PC-3 (cell line): Measurements from ENCODE around the gene ADORA2A. TPM values are rescaled to one million over a fixed set of nuclear protein-coding genes. Genes with fewer than 3 reads are reported as not detected.

ENCODE experiments used
- ATAC-seq: fragments of 200-7000 bp; cut with Tn5 transposase; 2 replicates; pipeline ENCODE4 v1.9.1; 2020; ENCODE audit warnings: mild to moderate bottlenecking, moderate library complexity
- BruUV-seq: library from RNA; stranded (reverse); fragments of 400-500 nt; replicated peaks from 2 replicates; lab custom pipeline; 2021; lab: Mats Ljungman, UMichigan
- CTCF ChIA-PET: fragments of 300-600 bp; sonication (Branson Sonifier 250); formaldehyde crosslinking; loops from one replicate; lab custom pipeline; 2022; ENCODE audit warnings: antibody characterized with exemption; lab: Charles Lee
- POLR2A ChIA-PET: fragments of 300-600 bp; sonication (Branson Sonifier 250); formaldehyde crosslinking; loops from one replicate; lab custom pipeline; 2022; ENCODE audit warnings: antibody characterized with exemption; ENCODE audit not compliant: unreplicated experiment; lab: Charles Lee
- DNase-seq: peaks from one replicate; pipeline ENCODE4 v3.0.0-alpha.2; 2015
- H2AFZ ChIP-seq: fragments of 300-600 bp; sonication (generic); 2 replicates; pipeline ENCODE4 v1.6.0; 2016; ENCODE audit warnings: antibody characterized with exemption, low read length
- H3F3A ChIP-seq: fragments of 300-600 bp; sonication (generic); one replicate; pipeline ENCODE4 v1.6.0; 2017; ENCODE audit warnings: antibody characterized with exemption, low read length, control low read depth, mild to moderate bottlenecking; ENCODE audit not compliant: unreplicated experiment
- H3K27ac ChIP-seq: fragments of 300-600 bp; sonication (generic); 2 replicates; pipeline ENCODE4 v1.5.1; 2016; ENCODE audit warnings: mild to moderate bottlenecking, low read length
- H3K27me3 ChIP-seq: fragments of 300-600 bp; sonication (generic); 2 replicates; pipeline ENCODE4 v1.6.1; 2016; ENCODE audit warnings: low read length, mixed read lengths
- H3K36me3 ChIP-seq: fragments of 300-600 bp; sonication (generic); 2 replicates; pipeline ENCODE4 v1.6.1; 2016; ENCODE audit warnings: low read depth, mixed run types, low read length, mixed read lengths
- H3K4me1 ChIP-seq: fragments of 300-600 bp; sonication (generic); 2 replicates; pipeline ENCODE4 v1.5.1; 2016; ENCODE audit warnings: low read length; ENCODE audit not compliant: insufficient read depth
- H3K4me2 ChIP-seq: fragments of 300-600 bp; sonication (generic); 2 replicates; pipeline ENCODE4 v1.6.0; 2016; ENCODE audit warnings: low read length
- H3K4me3 ChIP-seq: fragments of 300-600 bp; sonication (generic); 2 replicates; pipeline ENCODE4 v1.5.1; 2016; ENCODE audit warnings: mild to moderate bottlenecking, low read length, mixed read lengths
- H3K79me2 ChIP-seq: fragments of 300-600 bp; sonication (generic); 2 replicates; pipeline ENCODE4 v1.6.1; 2017; ENCODE audit warnings: low read length, mixed read lengths
- H3K9ac ChIP-seq: fragments of 300-600 bp; sonication (generic); 2 replicates; pipeline ENCODE4 v1.6.0; 2016; ENCODE audit warnings: mild to moderate bottlenecking, low read length
- H3K9me2 ChIP-seq: fragments of 300-600 bp; sonication (generic); replicated peaks from 2 replicates; pipeline ENCODE4 v1.6.1; 2016; ENCODE audit warnings: mixed run types, low read length, mixed read lengths
- H3K9me3 ChIP-seq: fragments of 300-600 bp; sonication (generic); 2 replicates; pipeline ENCODE4 v1.6.1; 2016; ENCODE audit warnings: low read length, mixed read lengths
- H4K20me1 ChIP-seq: fragments of 300-600 bp; sonication (generic); 2 replicates; pipeline ENCODE4 v1.6.1; 2016; ENCODE audit warnings: low read length, mixed read lengths
- CTCF ChIP-seq: fragments of 300-600 bp; sonication (generic); conservative IDR thresholded peaks from 2 replicates; pipeline ENCODE4 v1.5.1; 2017; ENCODE audit warnings: antibody characterized with exemption, low read depth, mild to moderate bottlenecking, low read length
- EZH2 ChIP-seq: fragments of 300-600 bp; sonication (generic); IDR thresholded peaks from one replicate; pipeline ENCODE4 v1.6.1; 2017; ENCODE audit warnings: antibody characterized with exemption, mild to moderate bottlenecking, low read length; ENCODE audit not compliant: unreplicated experiment
- EZH2phosphoT487 ChIP-seq: fragments of 300-600 bp; sonication (generic); IDR thresholded peaks from 2 replicates; pipeline ENCODE4 v1.6.1; 2018; ENCODE audit warnings: mild to moderate bottlenecking, antibody characterized with exemption, low read length, borderline replicate concordance
- intact Hi-C: fragments of 100-400 bp; cut with micrococcal nuclease; formaldehyde crosslinking; loops from 2 replicates; pipeline ENCODE4 v1.9.0; 2023
- total RNA-seq: library from RNA; depleted of rRNA; stranded (reverse); fragments of >200 nt; gene quantifications from 2 replicates; pipeline ENCODE4 v1.2.3, GENCODE V29; 2014

Gene ADORA2A
- total RNA-seq, 1 experiment from 2014 or later = 1.7 TPM

GRCh38 chr22:24413271-24413670, 14.1 kb upstream of the ADORA2A start:
- no peaks in the 10 kb centered on the region for H3K9me2 ChIP-seq
- CTCF ChIA-PET = no interaction called here
- H3K79me2 ChIP-seq = no peaks in the 10 kb centered on the region
- H3K36me3 ChIP-seq = no peaks in the 10 kb centered on the region
- no peaks in the 10 kb centered on the region for H3K27me3 ChIP-seq
- H2AFZ ChIP-seq = no peak overlapping the region
- H3K27ac ChIP-seq = no peak overlapping the region
- H3K4me1 ChIP-seq = no peaks in the 10 kb centered on the region
- POLR2A ChIA-PET = no interaction called here
- intact Hi-C loops = no loop called here
- TF ChIP-seq EZH2phosphoT487 (no peak), EZH2 (no peak), CTCF (no peak)
- no peaks in the 10 kb centered on the region for H4K20me1 ChIP-seq
- ATAC-seq = no peak
- no peak for DNase-seq
- no peak overlapping the region for H3K9ac ChIP-seq
- BruUV-seq = no TSS peak
- H3K4me2 ChIP-seq = no peak overlapping the region
- no peaks in the 10 kb centered on the region for H3F3A ChIP-seq
- H3K9me3 ChIP-seq = no peaks in the 10 kb centered on the region
- no peak overlapping the region for H3K4me3 ChIP-seq

GRCh38 chr22:24413736-24414385, 13.5 kb upstream of the ADORA2A start:
- ATAC-seq = no peak
- no peak for TF ChIP-seq EZH2phosphoT487
- CTCF ChIA-PET = no interaction called here

GRCh38 chr22:24414523-24414922, 12.9 kb upstream of the ADORA2A start:
- Histone ChIP-seq H3F3A (no peaks in the 10 kb centered on the region), H4K20me1 (no peaks in the 10 kb centered on the region), H3K27me3 (no peaks in the 10 kb centered on the region), H3K9me2 (no peaks in the 10 kb centered on the region), H3K79me2 (no peaks in the 10 kb centered on the region), H2AFZ (no peak overlapping the region), H3K9me3 (no peaks in the 10 kb centered on the region), H3K27ac (no peak overlapping the region), H3K4me2 (no peak overlapping the region), H3K9ac (no peak overlapping the region), H3K4me3 (no peak overlapping the region), H3K4me1 (no peaks in the 10 kb centered on the region), H3K36me3 (no peaks in the 10 kb centered on the region)
- TF ChIP-seq EZH2 = no peak
- TF ChIP-seq EZH2phosphoT487 = no peak
- intact Hi-C loops = no loop called here
- BruUV-seq = no TSS peak
- ChIA-PET CTCF (no interaction called here), POLR2A (no interaction called here)
- no peak for DNase-seq
- ATAC-seq = no peak

More at GRCh38 chr22:24413736-24414385, 13.5 kb upstream of the ADORA2A start:
- no peaks in the 10 kb centered on the region for H3K36me3 ChIP-seq
- POLR2A ChIA-PET = no interaction called here
- intact Hi-C loops = no loop called here
- no peak for DNase-seq
- no peak overlapping the region for H3K4me3 ChIP-seq
- H3K27ac ChIP-seq = no peak overlapping the region
- no peaks in the 10 kb centered on the region for H3K9me2 ChIP-seq
- no peaks in the 10 kb centered on the region for H3K79me2 ChIP-seq
- no peak overlapping the region for H2AFZ ChIP-seq
- no TSS peak for BruUV-seq
- H3F3A ChIP-seq = no peaks in the 10 kb centered on the region
- no peak overlapping the region for H3K4me2 ChIP-seq
- H3K4me1 ChIP-seq = no peaks in the 10 kb centered on the region
- H3K9me3 ChIP-seq = no peaks in the 10 kb centered on the region
- no peaks in the 10 kb centered on the region for H3K27me3 ChIP-seq
- no peak overlapping the region for H3K9ac ChIP-seq
- no peaks in the 10 kb centered on the region for H4K20me1 ChIP-seq
